HT1080 (cell line): Measurements from ENCODE around the gene CPN2. TPM values are rescaled to one million over a fixed set of nuclear protein-coding genes. Genes with fewer than 3 reads are reported as not detected.

Experiments used
- DNase-seq: peaks from one replicate; pipeline ENCODE4 v3.0.0-alpha.2; 2015; ENCODE audit warnings: low read depth
- total RNA-seq: library from RNA; depleted of rRNA; stranded (reverse); fragments of >200 nt; shearing (Covaris generic); gene quantifications from 2 replicates; pipeline ENCODE4 v1.2.3, GENCODE V29; 2014

The CPN2 gene
- total RNA-seq, 1 experiment from 2014 or later, result not detected

GRCh38 chr3:194328942-194329582 is 22.1 kb downstream of the CPN2 start:
- DNase-seq, result no peak

- peak; percentile 42 for DNase-seq
Measured at GRCh38 chr3:194328053-194328657, 23.0 kb downstream of the CPN2 start.

GRCh38 chr3:194327218-194328052 is 23.7 kb downstream of the CPN2 start:
- DNase-seq, result no peak

GRCh38 chr3:194326968-194327217 is 24.2 kb downstream of the CPN2 start:
- no peak for DNase-seq

- DNase-seq, result peak; percentile 36
Measured at GRCh38 chr3:194326192-194326967, 24.7 kb downstream of the CPN2 start.

GRCh38 chr3:194325424-194326153 is 25.5 kb downstream of the CPN2 start:
- DNase-seq, result no peak

GRCh38 chr3:194324823-194325327 is 26.3 kb downstream of the CPN2 start:
- no peak for DNase-seq

- no peak for DNase-seq
Measured at GRCh38 chr3:194323785-194324735, 27.1 kb downstream of the CPN2 start.

- peak; percentile 96 for DNase-seq
Measured at GRCh38 chr3:194322678-194323211, 28.4 kb downstream of the CPN2 start.

GRCh38 chr3:194321693-194322640 is 29.2 kb downstream of the CPN2 start:
- DNase-seq, result no peak

- no peak for DNase-seq
Measured at GRCh38 chr3:194320744-194321243, 30.3 kb downstream of the CPN2 start.

- DNase-seq, result no peak
Measured at GRCh38 chr3:194320100-194320499, 31.0 kb downstream of the CPN2 start.

- no peak for DNase-seq
Measured at GRCh38 chr3:194318511-194319161, 32.5 kb downstream of the CPN2 start.

GRCh38 chr3:194316918-194317317 is 34.2 kb downstream of the CPN2 start:
- no peak for DNase-seq

GRCh38 chr3:194315965-194316361 is 35.2 kb downstream of the CPN2 start:
- DNase-seq, result no peak

- DNase-seq, result peak; percentile 91
Measured at GRCh38 chr3:194315088-194315964, 35.8 kb downstream of the CPN2 start.
